ENCODE results near the gene NPAT.

GRCh38 chr11:108221371-108221770 is 1.1 kb downstream of the NPAT start:
- TF ChIP-seq POLR2A (IDR thresholded peaks at IDR 0.05; ENCODE audit: low read length) (no peak), GATA1 (IDR thresholded peaks at IDR 0.05; ENCODE audit: low read depth, low read length) (no peak)
